Smooth muscle cell (in vitro differentiated cells): ENCODE results near the gene ATP13A5. TPM values are rescaled to one million over a fixed set of nuclear protein-coding genes. Genes with fewer than 3 reads are reported as not detected.

ENCODE experiments used
- DNase-seq: peaks from one replicate; lab custom pipeline; 2025; ENCODE audit not compliant: unreplicated experiment; lab: John Stamatoyannopoulos, UW
- H2AFZ ChIP-seq: fragments of 200-600 bp; sonication (generic); 2 replicates; pipeline ENCODE4 v1.6.0; 2016; ENCODE audit warnings: antibody characterized with exemption, low read depth, mild to moderate bottlenecking
- H3F3A ChIP-seq: fragments of 200-600 bp; sonication (generic); 2 replicates; pipeline ENCODE4 v1.6.0; 2017; ENCODE audit warnings: antibody characterized with exemption, low read depth
- H3K27ac ChIP-seq: fragments of 200-600 bp; sonication (generic); 2 replicates; pipeline ENCODE4 v1.5.1; 2016; ENCODE audit warnings: low read depth, mild to moderate bottlenecking
- H3K27me3 ChIP-seq: fragments of 200-600 bp; sonication (generic); 2 replicates; pipeline ENCODE4 v1.6.1; 2016; ENCODE audit warnings: low read depth, mild to moderate bottlenecking
- H3K36me3 ChIP-seq: fragments of 200-600 bp; sonication (generic); 2 replicates; pipeline ENCODE4 v1.5.1; 2016; ENCODE audit warnings: low read depth
- H3K4me1 ChIP-seq: fragments of 200-600 bp; sonication (generic); 2 replicates; pipeline ENCODE4 v1.5.1; 2016; ENCODE audit warnings: low read depth
- H3K4me2 ChIP-seq: fragments of 200-600 bp; sonication (generic); 2 replicates; pipeline ENCODE4 v1.6.0; 2016; ENCODE audit warnings: mild to moderate bottlenecking
- H3K4me3 ChIP-seq: fragments of 200-600 bp; sonication (generic); 2 replicates; pipeline ENCODE4 v1.5.1; 2016; ENCODE audit warnings: mild to moderate bottlenecking
- H3K79me2 ChIP-seq: fragments of 200-600 bp; sonication (generic); 2 replicates; pipeline ENCODE4 v1.6.0; 2016; ENCODE audit warnings: low read depth, mild to moderate bottlenecking
- H3K9ac ChIP-seq: fragments of 200-600 bp; sonication (generic); 2 replicates; pipeline ENCODE4 v1.6.0; 2016; ENCODE audit warnings: low read depth
- H3K9me3 ChIP-seq: fragments of 200-600 bp; sonication (generic); replicated peaks from 2 replicates; pipeline ENCODE4 v1.5.1; 2016; ENCODE audit warnings: low read depth
- H4K20me1 ChIP-seq: fragments of 200-600 bp; sonication (generic); 2 replicates; pipeline ENCODE4 v1.6.0; 2016; ENCODE audit warnings: low read depth
- CTCF ChIP-seq: fragments of 200-600 bp; sonication (generic); IDR thresholded peaks from 2 replicates; pipeline ENCODE4 v1.5.1; 2017; ENCODE audit warnings: borderline replicate concordance, mild to moderate bottlenecking, antibody characterized with exemption; ENCODE audit not compliant: insufficient read depth, poor library complexity, severe bottlenecking
- WGBS: methylation state at CpG from one replicate; pipeline ENCODE4 v1.1.7; 2016; ENCODE audit warnings: low lambda C conversion rate; 5-methylcytosine and 5-hydroxymethylcytosine counted together
- polyA plus RNA-seq: library from polyadenylated mRNA; unstranded; fragments of >200 nt; fragmentation: Nextera tagmentation; extraction: Ambion mirVana; gene quantifications from 2 replicates; pipeline ENCODE4 v1.2.1, GENCODE V29; 2016
- total RNA-seq: library from RNA; depleted of rRNA; stranded (reverse); fragments of >200 nt; gene quantifications from 2 replicates; pipeline ENCODE4 v1.2.3, GENCODE V29; 2014

The ATP13A5 gene
- total and polyA plus RNA-seq, 2 experiments from 2014 or later = not detected

- no peaks in the 10 kb centered on the region for H3K79me2 ChIP-seq
- DNase-seq = no peak
- no peak overlapping the region for H3K4me2 ChIP-seq
- no peak overlapping the region for H3K9ac ChIP-seq
- H3K27me3 ChIP-seq = no peaks in the 10 kb centered on the region
- no peaks in the 10 kb centered on the region for H3F3A ChIP-seq
- H3K27ac ChIP-seq = no peak overlapping the region
- no peaks in the 10 kb centered on the region for H3K36me3 ChIP-seq
- no peak overlapping the region for H2AFZ ChIP-seq
- WGBS = 84% methylated on average over 6 of the region's 6 CpGs
- TF ChIP-seq CTCF = no peak
- H4K20me1 ChIP-seq = no peaks in the 10 kb centered on the region
- H3K9me3 ChIP-seq = no peaks in the 10 kb centered on the region
- no peak overlapping the region for H3K4me3 ChIP-seq
- H3K4me1 ChIP-seq = peaks cover 5% of the 10 kb centered on the region
Measured at GRCh38 chr3:193407112-193407511, 28.6 kb upstream of the ATP13A5 start.

- no peaks in the 10 kb centered on the region for H3K36me3 ChIP-seq
- no peak overlapping the region for H2AFZ ChIP-seq
- H3F3A ChIP-seq = no peaks in the 10 kb centered on the region
- TF ChIP-seq CTCF = no peak
- H3K9ac ChIP-seq = no peak overlapping the region
- DNase-seq = no peak
- H3K27ac ChIP-seq = no peak overlapping the region
- H3K4me1 ChIP-seq = peaks cover 5% of the 10 kb centered on the region
- no peaks in the 10 kb centered on the region for H3K27me3 ChIP-seq
- H3K79me2 ChIP-seq = no peaks in the 10 kb centered on the region
- H3K9me3 ChIP-seq = no peaks in the 10 kb centered on the region
- H3K4me2 ChIP-seq = no peak overlapping the region
- no peaks in the 10 kb centered on the region for H4K20me1 ChIP-seq
- no peak overlapping the region for H3K4me3 ChIP-seq
- WGBS = 79% methylated on average over 2 of the region's 2 CpGs
Measured at GRCh38 chr3:193403307-193403706, 24.8 kb upstream of the ATP13A5 start.

GRCh38 chr3:193400304-193400703 lies 21.8 kb upstream of the ATP13A5 start:
- H3F3A ChIP-seq = no peaks in the 10 kb centered on the region

More at GRCh38 chr3:193400304-193400703, 21.8 kb upstream of the ATP13A5 start:
- Histone ChIP-seq H4K20me1 (no peaks in the 10 kb centered on the region), H3K27me3 (no peaks in the 10 kb centered on the region), H3K9me3 (no peaks in the 10 kb centered on the region), H3K36me3 (no peaks in the 10 kb centered on the region), H2AFZ (no peak overlapping the region), H3K4me3 (no peak overlapping the region), H3K27ac (no peak overlapping the region), H3K4me1 (no peaks in the 10 kb centered on the region), H3K79me2 (no peaks in the 10 kb centered on the region), H3K4me2 (no peak overlapping the region), H3K9ac (no peak overlapping the region)
- DNase-seq = no peak
- TF ChIP-seq CTCF = no peak
